Astrocyte (in vitro differentiated cells and primary cell): ENCODE results near the gene STK17A.

Experiments used
- CTCF ChIP-seq: IDR thresholded peaks from 2 replicates; pipeline ENCODE4 v1.5.1; 2011; ENCODE audit warnings: low read depth, mild to moderate bottlenecking, inconsistent platforms, low read length, moderate library complexity; ENCODE audit not compliant: insufficient read depth
- EZH2 ChIP-seq: IDR thresholded peaks from 2 replicates; pipeline ENCODE4 v1.6.1; 2012; ENCODE audit warnings: mild to moderate bottlenecking, low read length, inconsistent platforms; ENCODE audit not compliant: insufficient read depth

- TF ChIP-seq CTCF, result no peak
- no peak for TF ChIP-seq EZH2
Measured at GRCh38 chr7:43612599-43613589, 30.0 kb downstream of the STK17A start.
